Measurements from ENCODE around the gene TRIM4. TPM values are rescaled to one million over a fixed set of nuclear protein-coding genes. Genes with fewer than 3 reads are reported as not detected.

The TRIM4 gene, protein sequence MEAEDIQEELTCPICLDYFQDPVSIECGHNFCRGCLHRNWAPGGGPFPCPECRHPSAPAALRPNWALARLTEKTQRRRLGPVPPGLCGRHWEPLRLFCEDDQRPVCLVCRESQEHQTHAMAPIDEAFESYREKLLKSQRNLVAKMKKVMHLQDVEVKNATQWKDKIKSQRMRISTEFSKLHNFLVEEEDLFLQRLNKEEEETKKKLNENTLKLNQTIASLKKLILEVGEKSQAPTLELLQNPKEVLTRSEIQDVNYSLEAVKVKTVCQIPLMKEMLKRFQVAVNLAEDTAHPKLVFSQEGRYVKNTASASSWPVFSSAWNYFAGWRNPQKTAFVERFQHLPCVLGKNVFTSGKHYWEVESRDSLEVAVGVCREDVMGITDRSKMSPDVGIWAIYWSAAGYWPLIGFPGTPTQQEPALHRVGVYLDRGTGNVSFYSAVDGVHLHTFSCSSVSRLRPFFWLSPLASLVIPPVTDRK
- total RNA-seq: 23.9 and 38.2 TPM in 2 replicates

DNA sequence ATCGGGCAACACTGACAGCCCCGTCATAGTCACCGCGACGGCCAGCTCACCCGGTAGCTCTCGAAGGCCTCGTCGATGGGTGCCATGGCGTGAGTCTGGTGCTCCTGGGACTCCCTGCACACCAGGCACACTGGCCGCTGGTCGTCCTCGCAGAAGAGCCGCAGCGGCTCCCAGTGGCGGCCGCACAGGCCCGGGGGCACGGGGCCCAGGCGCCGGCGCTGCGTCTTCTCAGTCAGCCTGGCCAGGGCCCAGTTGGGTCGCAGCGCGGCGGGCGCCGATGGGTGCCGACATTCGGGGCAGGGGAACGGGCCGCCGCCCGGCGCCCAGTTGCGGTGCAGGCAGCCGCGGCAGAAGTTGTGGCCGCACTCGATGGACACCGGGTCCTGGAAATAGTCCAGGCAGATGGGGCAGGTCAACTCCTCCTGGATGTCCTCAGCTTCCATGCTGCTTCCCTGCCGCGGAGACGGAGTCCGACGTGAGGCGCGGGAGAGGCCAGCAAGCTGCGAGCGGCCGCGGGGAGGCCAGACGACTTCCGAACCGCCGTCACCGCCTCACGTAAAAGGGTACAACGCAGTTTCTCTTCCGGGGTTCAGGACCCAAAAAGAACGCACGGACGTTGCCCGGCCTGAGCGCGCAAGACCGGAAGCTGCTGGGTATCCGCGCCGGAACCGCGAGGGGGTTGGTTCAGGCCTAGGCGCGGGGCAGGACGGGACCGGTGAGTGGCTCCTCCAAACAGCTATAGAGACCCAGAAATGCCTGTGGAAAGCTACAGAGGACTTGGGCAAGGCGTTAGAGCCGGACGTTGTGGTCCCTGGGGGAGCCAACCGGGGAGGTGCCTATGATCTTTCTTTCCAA is at the start of gene TRIM4:
TRIM4 (minus strand) TSS at position 572 of the 855 bp plus-strand sequence; CDS start at position 443, 129 bp downstream.

DNA sequence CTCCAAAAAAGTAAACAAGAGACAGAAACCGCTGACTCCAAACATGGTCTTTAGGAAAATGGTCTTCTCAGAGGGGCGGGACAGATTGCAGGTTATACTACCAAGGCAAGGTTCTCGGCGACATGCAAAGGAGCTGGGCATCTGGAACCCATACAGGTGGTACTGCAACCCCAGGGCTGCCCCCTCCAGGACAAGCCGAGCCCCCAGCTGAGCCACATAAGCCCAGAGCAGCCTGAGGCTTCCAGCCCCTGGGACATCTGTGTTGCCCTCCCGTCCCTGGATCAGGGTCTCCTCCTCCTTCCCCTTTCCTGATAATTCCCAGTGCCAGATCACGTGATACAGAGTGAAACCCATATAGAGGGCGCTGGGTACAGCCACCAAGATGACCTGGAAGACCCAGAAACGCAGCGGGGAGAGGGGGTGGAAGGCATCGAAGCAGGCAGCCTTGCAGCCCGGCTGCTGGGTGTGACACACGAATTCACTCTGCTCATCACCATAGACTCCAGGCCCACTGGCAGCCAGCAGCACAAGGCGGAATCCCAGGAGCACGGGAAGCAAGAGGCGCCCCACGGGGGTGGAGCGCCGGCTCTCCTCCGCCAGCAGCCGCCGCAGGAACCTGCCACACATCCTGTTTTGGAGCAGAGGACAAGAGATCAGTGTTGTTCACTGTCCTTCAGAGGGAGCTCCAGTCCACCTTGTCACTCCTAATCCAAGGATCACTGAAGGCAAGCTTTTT is 9.8 kb upstream of the TRIM4 start, which contains the start of gene GJC3:
GJC3 (minus strand) TSS at position 627 of the 736 bp plus-strand sequence; CDS start at position 627, 0 bp downstream.

DNA sequence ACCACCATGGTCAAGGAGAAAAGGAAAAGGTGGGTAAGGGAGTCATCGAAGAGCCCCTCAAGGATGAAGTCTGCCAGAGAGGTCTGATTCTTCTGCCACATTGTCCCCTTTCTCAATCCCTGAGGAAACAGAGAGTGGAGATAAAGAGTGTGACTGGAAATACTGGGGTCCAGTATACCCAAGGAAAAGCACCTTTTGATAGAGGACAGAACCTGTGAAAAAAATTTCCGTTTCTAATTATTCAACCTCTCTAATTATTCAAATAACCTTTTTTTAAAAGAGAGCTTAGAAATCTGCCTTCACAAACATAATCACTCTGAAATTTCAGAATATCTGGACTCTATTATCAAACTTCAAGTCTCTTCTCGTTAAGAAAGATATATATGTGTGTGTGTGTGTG is 42.4 kb downstream of the TRIM4 start, which contains the start of gene OR2AE1:
OR2AE1 (minus strand) TSS at position 101 of the 400 bp plus-strand sequence; CDS start at position 101, 0 bp downstream.

Other genes starting within 250 kb of the TRIM4 start
- gene CYP3A5, start 239.5 kb downstream of the TRIM4 start, total RNA-seq: 2.9 and 5.1 TPM in 2 replicates
- gene CYP3A7, start 184.3 kb downstream of the TRIM4 start, total RNA-seq: 0.07 TPM in 1 of 2 replicates, not detected in the other
- gene CYP3A4, start 135.3 kb downstream of the TRIM4 start, total RNA-seq: 0.07 TPM in 1 of 2 replicates, not detected in the other
- gene CYP3A43, start 91.5 kb downstream of the TRIM4 start, total RNA-seq: not detected in 2 replicates
- 0.21 TPM in 1 of 2 replicates, not detected in the other for gene OR2AE1, start 42.5 kb downstream of the TRIM4 start, total RNA-seq
- gene GJC3, start 10.1 kb upstream of the TRIM4 start, total RNA-seq: 0.14 TPM in 1 of 2 replicates, not detected in the other
- 1.0 and 1.3 TPM in 2 replicates for gene AZGP1, start 56.5 kb upstream of the TRIM4 start, total RNA-seq
- 40.3 and 61.4 TPM in 2 replicates for gene ZKSCAN1, start 96.1 kb upstream of the TRIM4 start, total RNA-seq
- 11.0 and 15.4 TPM in 2 replicates for gene ZSCAN21, start 130.2 kb upstream of the TRIM4 start, total RNA-seq
- gene ZNF3, start 162.2 kb upstream of the TRIM4 start, total RNA-seq: 22.2 and 28.9 TPM in 2 replicates
- 56.0 and 63.2 TPM in 2 replicates for gene COPS6, start 169.4 kb upstream of the TRIM4 start, total RNA-seq
- gene MCM7, start 181.9 kb upstream of the TRIM4 start, total RNA-seq: 25.6 and 27.3 TPM in 2 replicates
- 12.6 and 16.8 TPM in 2 replicates for gene AP4M1, start 182.1 kb upstream of the TRIM4 start, total RNA-seq
- 23.6 and 46.7 TPM in 2 replicates for gene TAF6, start 199.8 kb upstream of the TRIM4 start, total RNA-seq
- gene CNPY4, start 200.1 kb upstream of the TRIM4 start, total RNA-seq: 1.4 and 4.6 TPM in 2 replicates
- gene MBLAC1, start 207.4 kb upstream of the TRIM4 start, total RNA-seq: 1.00 and 1.0 TPM in 2 replicates
- gene LAMTOR4, start 229.4 kb upstream of the TRIM4 start, total RNA-seq: 37.9 and 61.5 TPM in 2 replicates
- gene TRAPPC14, start 239.2 kb upstream of the TRIM4 start, total RNA-seq: 6.2 and 8.7 TPM in 2 replicates
- 0.34 and 1.1 TPM in 2 replicates for gene GAL3ST4, start 249.1 kb upstream of the TRIM4 start, total RNA-seq